ENCODE results near the gene TOMM40. TPM values are rescaled to one million over a fixed set of nuclear protein-coding genes. Genes with fewer than 3 reads are reported as not detected.

TOMM40 gene
- total RNA-seq, 1 donor, result 30.2 TPM

- peak overlapping the region; percentile 91 for H3K4me3 ChIP-seq (ENCODE audit: low read depth, low read length)
- no peak for TF ChIP-seq CTCF (IDR thresholded peaks at IDR 0.05; ENCODE audit: insufficient read depth, low read length)
Measured at GRCh38 chr19:44848036-44848811, 42.8 kb upstream of the TOMM40 start.

GRCh38 chr19:44848812-44849447 is 42.1 kb upstream of the TOMM40 start:
- peak overlapping the region; percentile 91 for H3K4me3 ChIP-seq (ENCODE audit: low read depth, low read length)
- TF ChIP-seq CTCF (IDR thresholded peaks at IDR 0.05; ENCODE audit: insufficient read depth, low read length), result no peak
- no peak for DNase-seq (ENCODE audit: low read depth)

More at GRCh38 chr19:44848036-44848811, 42.8 kb upstream of the TOMM40 start:
- peak; percentile 49 for DNase-seq (ENCODE audit: low read depth)

- no peak overlapping the region for H3K4me3 ChIP-seq (ENCODE audit: low read depth, low read length)
- DNase-seq (ENCODE audit: low read depth), result no peak
- no peak for TF ChIP-seq CTCF (IDR thresholded peaks at IDR 0.05; ENCODE audit: insufficient read depth, low read length)
Measured at GRCh38 chr19:44850641-44851109, 40.4 kb upstream of the TOMM40 start.

- TF ChIP-seq CTCF (IDR thresholded peaks at IDR 0.05; ENCODE audit: insufficient read depth, low read length), result no peak
- no peak overlapping the region for H3K4me3 ChIP-seq (ENCODE audit: low read depth, low read length)
- no peak for DNase-seq (ENCODE audit: low read depth)
Measured at GRCh38 chr19:44851427-44851826, 39.6 kb upstream of the TOMM40 start.

GRCh38 chr19:44855606-44856005 is 35.4 kb upstream of the TOMM40 start:
- no peak for TF ChIP-seq CTCF (IDR thresholded peaks at IDR 0.05; ENCODE audit: insufficient read depth, low read length)

GRCh38 chr19:44856421-44857083 is 34.5 kb upstream of the TOMM40 start:
- no peak for DNase-seq (ENCODE audit: low read depth)
- TF ChIP-seq CTCF (IDR thresholded peaks at IDR 0.05; ENCODE audit: insufficient read depth, low read length), result no peak
- no peak overlapping the region for H3K4me3 ChIP-seq (ENCODE audit: low read depth, low read length)

More at GRCh38 chr19:44855606-44856005, 35.4 kb upstream of the TOMM40 start:
- DNase-seq (ENCODE audit: low read depth), result no peak
- H3K4me3 ChIP-seq (ENCODE audit: low read depth, low read length), result no peak overlapping the region

Data from fibroblast of the aortic adventitia (primary cell).